Gastroesophageal sphincter (tissue), 4 donors: ENCODE measurements around the gene GPHN. TPM values are rescaled to one million over a fixed set of nuclear protein-coding genes. Genes with fewer than 3 reads are reported as not detected.
A peak's percentile ranks its signal among the peaks of the same experiment; 100 is the strongest.
"Not testable (repeated sequence)": the region's sequence is repeated elsewhere in the genome, so short reads cannot be mapped to it uniquely, and the experiment has no call there.

Experiments used
- ATAC-seq: fragments of 150-250 bp; one replicate; pipeline ENCODE4 v1.9.1; 2016; ENCODE audit warnings: mild to moderate bottlenecking, moderate library complexity
- H3K27ac ChIP-seq, 4 donors: fragments of 200-600 bp; sonication (generic) in 3 of 4; 1 replicate in 3 of 4; 2 replicates in 1 of 4; pipeline ENCODE4 v1.5.1; 2016 to 2019
- H3K27me3 ChIP-seq: fragments of 200-600 bp; sonication (generic); one replicate; pipeline ENCODE4 v1.5.1; 2019
- H3K36me3 ChIP-seq, 2 donors: fragments of 200-600 bp; sonication (generic); one replicate each; pipeline ENCODE4 v1.5.1; 2019; ENCODE audit warnings: control low read depth in 1 of 2
- H3K4me1 ChIP-seq, 3 donors: fragments of 200-600 bp; sonication (generic); 1 replicate in 2 of 3; 2 replicates in 1 of 3; pipeline ENCODE4 v1.5.1; 2016 to 2019; ENCODE audit warnings: control low read depth in 2 of 3
- H3K4me3 ChIP-seq, 2 donors: fragments of 200-600 bp; sonication (generic); one replicate each; pipeline ENCODE4 v1.5.1; 2019; ENCODE audit warnings: mild to moderate bottlenecking in 1 of 2, moderate library complexity in 1 of 2
- H3K9me3 ChIP-seq, 3 donors: fragments of 200-600 bp; sonication (generic); one replicate each; pipeline ENCODE4 v1.5.1; 2017 to 2019; ENCODE audit warnings: control low read depth in 2 of 3
- EP300 ChIP-seq: sonication (generic); formaldehyde crosslinking; IDR thresholded peaks from one replicate; pipeline ENCODE4 v1.6.1; 2017; ENCODE audit warnings: antibody characterized with exemption, mild to moderate bottlenecking
- POLR2A ChIP-seq, 2 donors: fragments of 450-650 bp; IDR thresholded peaks; one replicate each; pipeline ENCODE4 v1.6.1; 2017; ENCODE audit warnings: antibody characterized with exemption in 2 of 2, mild to moderate bottlenecking in 2 of 2, moderate library complexity in 1 of 2
- POLR2AphosphoS5 ChIP-seq: sonication (generic); formaldehyde crosslinking; IDR thresholded peaks from one replicate; pipeline ENCODE4 v1.6.1; 2017; ENCODE audit warnings: antibody characterized with exemption
- WGBS, 2 donors: methylation state at CpG; one replicate each; pipeline ENCODE4 v1.1.5; 2018; ENCODE audit warnings: low coverage in 1 of 2; 5-methylcytosine and 5-hydroxymethylcytosine counted together
- total RNA-seq, 4 donors: library from RNA; depleted of rRNA; stranded (reverse); fragments of >200 nt; gene quantifications; one replicate each; pipeline ENCODE4 v1.1.0, GENCODE V29; 2016
- TF ChIP-seq, protein P1 (sequence below), 4 experiments: fragments of 200-600 bp in 2 of 4; fragments of 450-650 bp in 2 of 4; sonication (generic) in 1 of 4; IDR thresholded peaks; one replicate each; pipeline ENCODE4 v1.5.1; 2017 to 2019; ENCODE audit warnings: antibody characterized with exemption in 4 of 4, mild to moderate bottlenecking in 2 of 4, moderate library complexity in 2 of 4

The GPHN gene
- total RNA-seq, 4 donors from 2014 or later, result 13.1 to 16.5 (median 14.7) TPM

GRCh38 chr14:66498311-66498710 lies 9.6 kb upstream of the GPHN start:
- no peak overlapping the region for H3K27ac ChIP-seq
- H3K4me3 ChIP-seq, result no peak overlapping the region
- 73 to 80% methylated on average over 3 of the region's 3 CpGs for WGBS, 2 donors
- H3K9me3 ChIP-seq, result no peaks in the 10 kb centered on the region
- no peak for TF ChIP-seq POLR2A (IDR thresholded peaks at IDR 0.05)
- TF ChIP-seq EP300, result no peak
- TF ChIP-seq, protein P1, sequence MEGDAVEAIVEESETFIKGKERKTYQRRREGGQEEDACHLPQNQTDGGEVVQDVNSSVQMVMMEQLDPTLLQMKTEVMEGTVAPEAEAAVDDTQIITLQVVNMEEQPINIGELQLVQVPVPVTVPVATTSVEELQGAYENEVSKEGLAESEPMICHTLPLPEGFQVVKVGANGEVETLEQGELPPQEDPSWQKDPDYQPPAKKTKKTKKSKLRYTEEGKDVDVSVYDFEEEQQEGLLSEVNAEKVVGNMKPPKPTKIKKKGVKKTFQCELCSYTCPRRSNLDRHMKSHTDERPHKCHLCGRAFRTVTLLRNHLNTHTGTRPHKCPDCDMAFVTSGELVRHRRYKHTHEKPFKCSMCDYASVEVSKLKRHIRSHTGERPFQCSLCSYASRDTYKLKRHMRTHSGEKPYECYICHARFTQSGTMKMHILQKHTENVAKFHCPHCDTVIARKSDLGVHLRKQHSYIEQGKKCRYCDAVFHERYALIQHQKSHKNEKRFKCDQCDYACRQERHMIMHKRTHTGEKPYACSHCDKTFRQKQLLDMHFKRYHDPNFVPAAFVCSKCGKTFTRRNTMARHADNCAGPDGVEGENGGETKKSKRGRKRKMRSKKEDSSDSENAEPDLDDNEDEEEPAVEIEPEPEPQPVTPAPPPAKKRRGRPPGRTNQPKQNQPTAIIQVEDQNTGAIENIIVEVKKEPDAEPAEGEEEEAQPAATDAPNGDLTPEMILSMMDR (IDR thresholded peaks at IDR 0.05), result no peak
- no peak for TF ChIP-seq POLR2AphosphoS5
- H3K27me3 ChIP-seq, result no peaks in the 10 kb centered on the region
- H3K36me3 ChIP-seq, result no peaks in the 10 kb centered on the region
- ATAC-seq, result no peak
- H3K4me1 ChIP-seq, result peaks cover 0 to 5% (median 0%) of the 10 kb centered on the region in 3 donors

GRCh38 chr14:66501592-66501991 lies 6.4 kb upstream of the GPHN start:
- no peak for ATAC-seq
- Histone ChIP-seq H3K27me3 (no peaks in the 10 kb centered on the region), H3K27ac (no peak overlapping the region), H3K4me3 (no peak overlapping the region), H3K36me3 (no peaks in the 10 kb centered on the region), H3K9me3 (no peaks in the 10 kb centered on the region), H3K4me1 (peaks cover 0 to under 1% (median 0%) of the 10 kb centered on the region in 3 donors)
- WGBS, 2 donors, result 77 to 84% methylated on average over 4 of the region's 4 CpGs
- TF ChIP-seq, protein P1 (IDR thresholded peaks at IDR 0.05), result no peak
- TF ChIP-seq POLR2A (IDR thresholded peaks at IDR 0.05) (no peak), EP300 (no peak)

DNA sequence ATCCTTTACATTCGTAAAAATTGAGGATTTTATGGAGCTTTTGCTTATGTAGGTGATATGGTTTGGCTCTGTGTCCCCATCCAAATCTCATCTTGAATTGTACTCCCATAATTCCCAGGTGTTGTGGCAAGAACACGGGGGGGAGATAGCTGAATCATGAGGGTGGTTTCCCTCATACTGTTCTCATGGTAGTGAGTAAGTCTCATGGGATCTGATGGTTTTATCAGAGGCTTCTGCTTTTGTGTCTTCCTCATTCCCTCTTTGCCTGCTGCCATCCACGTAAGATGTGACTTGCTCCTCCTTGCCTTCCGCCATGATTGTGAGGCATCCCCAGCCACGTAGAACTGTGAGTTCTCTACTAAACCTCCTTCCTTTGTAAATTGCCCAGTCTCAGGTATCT lies 5.1 kb upstream of the GPHN start:
- not testable (repeated sequence) for H3K9me3 ChIP-seq, H3K36me3 ChIP-seq, ATAC-seq, H3K4me3 ChIP-seq, H3K4me1 ChIP-seq, H3K27me3 ChIP-seq, H3K27ac ChIP-seq
- 85 to 89% methylated on average over 5 of the region's 5 CpGs for WGBS, 2 donors

- Histone ChIP-seq H3K36me3 (no peaks in the 10 kb centered on the region), H3K9me3 (no peaks in the 10 kb centered on the region), H3K4me3 (no peak overlapping the region), H3K27me3 (no peaks in the 10 kb centered on the region), H3K4me1 (peaks cover 0 to 8% (median 0%) of the 10 kb centered on the region in 3 donors), H3K27ac (no peak overlapping the region)
- ATAC-seq, result no peak
- TF ChIP-seq, protein P1 (IDR thresholded peaks at IDR 0.05), result no peak
- TF ChIP-seq EP300, result no peak
- TF ChIP-seq POLR2AphosphoS5, result no peak
- TF ChIP-seq POLR2A (IDR thresholded peaks at IDR 0.05), result no peak
- 60 to 75% methylated on average over 1 of the region's 1 CpG for whole genome bisulfite sequencing, 2 donors
These were observed 4.4 kb upstream of the GPHN start for GRCh38 chr14:66503532-66503931.

DNA sequence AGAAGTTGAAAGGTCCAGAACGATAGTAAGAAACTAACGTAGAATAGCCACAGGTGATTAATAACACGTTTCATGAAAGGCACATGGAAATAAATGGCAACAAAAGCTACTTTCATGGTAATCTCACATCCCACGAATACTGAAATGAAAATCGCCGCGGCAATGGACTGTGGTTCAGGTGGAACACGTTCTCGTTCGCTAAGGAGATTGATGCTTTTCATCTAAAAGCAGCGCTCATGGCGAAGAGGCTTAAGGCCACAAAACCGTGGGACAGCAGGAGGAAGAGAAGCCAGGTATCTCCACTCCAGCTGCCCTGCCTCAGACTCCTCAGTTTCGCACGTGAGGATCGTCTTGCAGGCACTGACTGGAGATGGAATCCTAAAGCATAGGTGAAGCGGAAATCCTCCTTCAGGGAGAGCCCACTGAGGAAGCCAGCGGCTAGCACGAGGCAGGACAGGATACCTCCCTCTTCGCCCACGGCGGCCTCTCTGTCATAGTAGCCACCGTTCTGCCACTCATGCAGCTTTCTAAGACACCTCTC lies 696 bp upstream of the GPHN start:
- Histone ChIP-seq H3K4me1 (peaks cover 0 to 27% (median 6%) of the 10 kb centered on the region in 3 donors), H3K9me3 (no peaks in the 10 kb centered on the region), H3K27me3 (no peaks in the 10 kb centered on the region), H3K36me3 (no peaks in the 10 kb centered on the region), H3K4me3 (peak overlapping the region; percentile 60 to 93), H3K27ac (peak overlapping the region; percentile 75 to 95 (median 92))
- no peak for TF ChIP-seq EP300
- no peak for TF ChIP-seq POLR2A (IDR thresholded peaks at IDR 0.05)
- no peak for TF ChIP-seq POLR2AphosphoS5
- TF ChIP-seq, protein P1 (IDR thresholded peaks at IDR 0.05), result no peak
- ATAC-seq, result peak; percentile 38
- 2 to 4% methylated on average over 16 of the region's 23 CpGs for WGBS, 2 donors
